NCI-H524 (cell line): ENCODE results near the gene MAPK8IP1.

ENCODE experiments used
- DNase-seq, 2 experiments: peaks; one replicate each; lab custom pipeline; 2025; lab: John Stamatoyannopoulos, UW

Gene MAPK8IP1

GRCh38 chr11:45926536-45927331 is 41.3 kb downstream of the MAPK8IP1 start:
- DNase-seq = no peak

- no peak for DNase-seq
These were observed 41.9 kb downstream of the MAPK8IP1 start for GRCh38 chr11:45927332-45927683.

GRCh38 chr11:45927684-45928413 is 42.4 kb downstream of the MAPK8IP1 start:
- no peak for DNase-seq

- no peak for DNase-seq
These were observed 43.2 kb downstream of the MAPK8IP1 start for GRCh38 chr11:45928535-45929215.

- DNase-seq = no peak
These were observed 44.1 kb downstream of the MAPK8IP1 start for GRCh38 chr11:45929486-45930030.

- peak; percentile 25 to 72 for DNase-seq
These were observed 44.8 kb downstream of the MAPK8IP1 start for GRCh38 chr11:45930031-45930794.

GRCh38 chr11:45930951-45931570 is 45.6 kb downstream of the MAPK8IP1 start:
- DNase-seq = no peak

GRCh38 chr11:45931739-45932138 is 46.3 kb downstream of the MAPK8IP1 start:
- no peak for DNase-seq

GRCh38 chr11:45932217-45932616 is 46.8 kb downstream of the MAPK8IP1 start:
- DNase-seq = no peak

- DNase-seq = no peak
These were observed 47.8 kb downstream of the MAPK8IP1 start for GRCh38 chr11:45933131-45933831.

GRCh38 chr11:45933846-45934579 is 48.6 kb downstream of the MAPK8IP1 start:
- no peak for DNase-seq

GRCh38 chr11:45934580-45935318 is 49.3 kb downstream of the MAPK8IP1 start:
- DNase-seq = no peak

GRCh38 chr11:45935349-45936064 is 50.1 kb downstream of the MAPK8IP1 start:
- DNase-seq = no peak

GRCh38 chr11:45936511-45937054 is 51.1 kb downstream of the MAPK8IP1 start:
- DNase-seq = no peak

GRCh38 chr11:45937916-45938315 is 52.5 kb downstream of the MAPK8IP1 start:
- DNase-seq = no peak

GRCh38 chr11:45939836-45940235 is 54.4 kb downstream of the MAPK8IP1 start:
- no peak for DNase-seq

GRCh38 chr11:45941285-45941684 is 55.8 kb downstream of the MAPK8IP1 start:
- DNase-seq = no peak

- no peak for DNase-seq
These were observed 56.9 kb downstream of the MAPK8IP1 start for GRCh38 chr11:45942381-45942780.
